H1 (cell line): Measurements from ENCODE around the gene GALNT7.

ENCODE experiments used
- CEBPB ChIP-seq: IDR thresholded peaks from 2 replicates; pipeline ENCODE4 v1.6.1; 2012; ENCODE audit warnings: low read depth, low read length
- CTCF ChIP-seq, 3 experiments: IDR thresholded peaks; 1 replicate in 2 of 3; 2 replicates in 1 of 3; pipeline versions ENCODE4 v1.5.1 to v1.6.1; 2011; ENCODE audit warnings: low read length in 3 of 3, mild to moderate bottlenecking in 3 of 3, inconsistent platforms in 2 of 3, low read depth in 1 of 3, moderate library complexity in 1 of 3; ENCODE audit not compliant: insufficient read depth in 1 of 3; ENCODE audit errors: control extremely low read depth in 1 of 3
- EZH2 ChIP-seq: fragments of 200-600 bp; sonication (generic); IDR thresholded peaks from 2 replicates; pipeline ENCODE4 v1.7.1; 2012; ENCODE audit warnings: low read depth, mild to moderate bottlenecking, moderate library complexity, low read length, inconsistent platforms; ENCODE audit not compliant: severe bottlenecking
- FOSL1 ChIP-seq: IDR thresholded peaks from 2 replicates; pipeline ENCODE4 v1.6.1; 2011; ENCODE audit warnings: mild to moderate bottlenecking, low read depth, low read length, moderate library complexity; ENCODE audit not compliant: insufficient read depth
- POLR2A ChIP-seq, 2 experiments: IDR thresholded peaks; 1 replicate in 1 of 2; 2 replicates in 1 of 2; pipeline ENCODE4 v1.6.1; 2011; ENCODE audit warnings: low read depth in 2 of 2, low read length in 2 of 2, mild to moderate bottlenecking in 2 of 2; ENCODE audit errors: control extremely low read depth in 1 of 2
- SIN3A ChIP-seq, 2 experiments: IDR thresholded peaks in 1 of 2; conservative IDR thresholded peaks in 1 of 2; 2 replicates each; pipeline ENCODE4 v1.6.1; 2011 to 2012; ENCODE audit warnings: low read length in 2 of 2, improper control_type of control experiment in 1 of 2, low read depth in 1 of 2, mild to moderate bottlenecking in 1 of 2
- TAF1 ChIP-seq: IDR thresholded peaks from 2 replicates; pipeline ENCODE4 v1.6.1; 2011; ENCODE audit warnings: mild to moderate bottlenecking, low read depth, low read length
- ZNF274 ChIP-seq: IDR thresholded peaks from 2 replicates; pipeline ENCODE4 v1.7.0; 2012; ENCODE audit warnings: low read length, borderline replicate concordance; ENCODE audit errors: extremely low read depth

GRCh38 chr4:173328236-173328901 is 159.8 kb downstream of the GALNT7 start:
- TF ChIP-seq CTCF (IDR thresholded peaks at IDR 0.05; ENCODE audit: control extremely low read depth in 1 of 3, insufficient read depth in 1 of 3, low read depth in 1 of 3, low read length in 3 of 3) (no peak), POLR2A (IDR thresholded peaks at IDR 0.05; ENCODE audit: control extremely low read depth in 1 of 2, low read depth in 2 of 2, low read length in 2 of 2) (no peak), FOSL1 (no peak), TAF1 (no peak), CEBPB (no peak), ZNF274 (no peak), SIN3A (conservative IDR thresholded peaks at IDR 0.05 in 1 of 2, IDR thresholded peaks at IDR 0.05 in 1 of 2; ENCODE audit: low read depth in 1 of 2, low read length in 2 of 2) (no peak), EZH2 (no peak)
